DMS53 (cell line): Measurements from ENCODE around the gene GRAPL.
"Not testable (repeated sequence)": the region's sequence is repeated elsewhere in the genome, so short reads cannot be mapped to it uniquely, and the experiment has no call there.

ENCODE experiments used
- DNase-seq: peaks from one replicate; lab custom pipeline; 2025; lab: John Stamatoyannopoulos, UW

GRAPL gene

DNA sequence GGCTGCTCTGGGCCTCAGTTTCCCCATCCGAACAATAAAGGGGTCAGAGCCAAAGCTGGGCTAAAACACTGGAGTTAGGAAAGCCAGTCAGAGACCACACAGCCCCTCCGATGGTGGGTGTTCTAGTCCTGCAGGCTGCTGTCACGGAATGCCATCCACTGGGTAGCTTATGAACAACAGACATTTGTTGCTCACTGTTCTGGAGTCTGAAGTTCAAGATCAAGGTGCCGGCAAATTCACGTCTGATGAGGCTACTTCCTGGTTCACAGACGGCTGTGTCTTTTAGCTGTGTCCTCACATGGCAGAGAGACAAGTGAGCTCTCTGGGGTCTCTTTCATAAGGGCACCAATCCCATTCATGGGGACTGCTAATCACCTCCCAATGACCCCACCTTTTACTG, 9.2 kb downstream of the GRAPL start:
- not testable (repeated sequence) for DNase-seq

DNA sequence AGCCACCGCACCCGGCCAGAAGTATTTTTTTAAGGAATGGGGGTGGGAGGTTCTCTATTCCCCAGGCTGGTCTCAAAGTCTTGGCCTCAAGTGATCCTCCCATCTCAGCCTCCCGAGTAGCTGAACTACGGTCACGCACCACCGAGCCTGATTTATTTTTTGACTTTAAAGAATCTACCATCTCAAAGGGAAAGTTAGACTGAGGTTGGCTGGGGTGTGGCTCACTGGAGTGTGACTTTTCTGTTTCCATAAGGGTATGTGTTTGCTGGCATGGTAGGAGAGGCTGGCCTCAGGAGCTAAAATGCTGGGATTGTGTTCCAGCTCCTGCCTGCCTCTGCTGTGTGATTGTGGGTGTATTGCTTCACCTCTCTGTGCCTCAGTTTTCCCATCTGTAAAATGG, 10.6 kb downstream of the GRAPL start:
- not testable (repeated sequence) for DNase-seq

DNA sequence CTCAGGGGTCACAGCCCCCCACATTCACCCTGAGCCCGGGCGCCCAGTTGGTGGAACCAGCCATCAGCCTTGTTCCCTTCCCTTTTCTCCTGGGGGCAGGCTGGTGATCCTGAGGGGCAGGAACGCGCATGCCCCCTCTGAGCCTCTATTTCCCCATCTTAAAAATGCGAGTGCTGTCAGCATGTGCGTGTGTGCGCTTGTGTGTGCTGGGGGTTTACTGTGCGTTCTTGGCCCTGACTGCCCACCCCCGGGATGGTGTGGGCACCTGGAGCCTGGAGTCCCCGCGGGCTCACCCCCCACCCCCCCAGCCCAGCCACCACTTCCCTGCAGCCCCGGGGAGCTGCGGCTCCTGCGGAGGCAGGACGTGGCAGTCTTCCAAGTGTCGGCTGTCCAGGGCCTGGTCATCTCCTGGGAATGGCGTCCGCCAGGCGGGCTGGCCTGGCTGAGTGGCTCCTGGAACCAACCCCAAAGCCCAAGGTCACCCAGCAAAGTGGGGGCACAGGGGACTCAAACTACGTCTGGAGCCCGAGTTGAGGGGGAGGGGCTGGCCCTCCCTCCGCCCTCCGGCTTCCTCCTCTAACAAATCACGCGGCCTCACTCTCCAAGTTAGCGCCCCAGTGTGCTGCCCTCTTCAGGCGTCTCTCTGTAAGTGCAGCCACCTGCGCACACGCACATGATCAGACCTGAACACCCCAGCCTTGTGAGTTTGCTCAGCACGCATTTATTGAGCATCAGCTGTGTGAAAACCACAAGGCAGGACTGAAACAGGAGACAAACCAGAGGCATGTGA, 14.2 kb downstream of the GRAPL start:
- DNase-seq = not testable (repeated sequence)

DNA sequence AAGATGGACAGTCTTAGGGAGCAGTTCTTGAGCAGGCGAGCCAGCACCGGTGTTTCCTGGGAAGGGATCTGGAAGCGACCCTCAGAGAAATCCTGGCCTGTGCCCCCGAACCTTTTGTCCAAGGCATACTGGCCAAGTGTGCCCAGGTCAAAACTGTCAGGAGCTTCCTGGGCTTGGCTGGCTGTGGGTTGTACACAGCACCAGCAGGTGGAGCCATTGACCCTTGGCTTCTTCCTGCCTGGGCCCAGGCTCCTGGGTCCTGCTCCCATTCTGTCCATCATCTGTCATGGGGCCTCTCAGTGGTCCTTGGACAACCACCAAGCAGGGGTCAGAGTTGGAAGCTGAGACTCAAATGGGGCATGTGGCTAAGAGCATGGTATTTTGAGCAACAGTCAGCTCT, 15.0 kb downstream of the GRAPL start:
- DNase-seq = not testable (repeated sequence)

DNA sequence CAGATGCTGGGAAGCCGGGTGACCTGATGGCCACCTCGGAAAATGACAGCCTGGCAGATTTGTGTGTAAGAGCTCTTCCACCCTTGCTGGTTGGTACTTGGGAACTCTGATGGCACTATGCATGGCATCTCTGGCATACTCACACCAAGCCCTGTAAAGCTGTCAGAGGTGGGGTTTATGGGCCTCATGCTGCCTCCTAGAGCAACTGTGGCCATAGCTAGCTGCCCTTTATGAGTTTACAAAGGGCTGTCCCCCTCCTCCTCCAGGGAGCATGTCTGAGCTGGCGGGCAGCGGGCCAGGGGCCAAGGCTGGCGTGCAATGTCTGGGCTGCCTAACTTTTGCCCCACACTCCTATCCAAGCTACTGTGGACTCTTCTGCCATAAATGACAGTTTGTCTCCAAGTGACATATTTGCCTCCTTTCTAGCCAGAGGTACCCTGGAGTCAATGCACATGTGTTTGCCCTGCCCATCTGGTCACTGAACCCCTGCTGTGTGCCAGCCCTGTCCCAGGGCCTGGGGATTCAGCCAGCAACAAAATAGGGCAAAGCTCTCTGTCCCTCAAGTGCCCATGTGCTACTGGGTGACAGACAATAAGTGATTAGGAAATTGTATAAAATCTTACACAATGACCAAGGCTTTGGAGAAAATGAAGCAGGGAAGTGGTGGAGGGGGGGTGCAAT, 15.8 kb downstream of the GRAPL start:
- DNase-seq = not testable (repeated sequence)

DNA sequence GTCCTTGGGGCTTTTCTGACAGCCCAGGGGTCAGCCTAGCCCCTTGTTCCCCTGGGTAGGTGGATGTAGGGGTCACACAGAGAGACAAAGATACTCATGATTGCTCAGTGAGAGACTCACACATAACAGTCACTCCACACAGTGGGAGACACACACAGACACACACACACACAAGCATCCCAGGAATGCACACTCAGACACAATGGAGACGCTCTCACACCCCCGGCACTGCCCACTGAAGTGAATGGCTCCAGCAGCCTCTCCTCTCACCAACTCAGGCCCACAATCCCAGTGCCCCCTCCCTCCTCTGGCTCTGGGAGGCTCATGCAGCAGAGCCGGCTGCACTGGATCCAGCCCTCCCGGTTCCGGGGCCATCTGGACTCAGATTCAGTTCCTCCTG, 17.0 kb downstream of the GRAPL start:
- not testable (repeated sequence) for DNase-seq

DNA sequence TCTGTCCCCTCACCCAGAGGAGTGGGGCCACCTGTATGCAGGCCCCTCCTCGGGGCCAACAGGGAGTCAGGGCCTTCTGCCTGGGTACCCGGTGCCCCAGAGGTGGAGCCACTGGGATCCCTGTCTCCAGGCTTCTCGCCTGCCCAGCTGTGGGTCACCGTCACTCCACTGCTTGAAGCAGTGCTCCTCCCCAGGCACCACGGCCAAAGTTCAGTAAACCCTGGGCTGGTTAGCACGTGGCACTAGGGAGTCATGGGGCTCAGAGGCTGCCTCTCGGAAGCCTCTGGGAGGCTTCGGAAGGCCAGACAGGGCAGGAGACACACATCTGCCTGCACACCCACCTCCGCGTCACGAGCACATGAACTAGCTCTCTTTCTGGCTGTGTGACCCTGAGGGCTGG, 18.1 kb downstream of the GRAPL start:
- not testable (repeated sequence) for DNase-seq

DNA sequence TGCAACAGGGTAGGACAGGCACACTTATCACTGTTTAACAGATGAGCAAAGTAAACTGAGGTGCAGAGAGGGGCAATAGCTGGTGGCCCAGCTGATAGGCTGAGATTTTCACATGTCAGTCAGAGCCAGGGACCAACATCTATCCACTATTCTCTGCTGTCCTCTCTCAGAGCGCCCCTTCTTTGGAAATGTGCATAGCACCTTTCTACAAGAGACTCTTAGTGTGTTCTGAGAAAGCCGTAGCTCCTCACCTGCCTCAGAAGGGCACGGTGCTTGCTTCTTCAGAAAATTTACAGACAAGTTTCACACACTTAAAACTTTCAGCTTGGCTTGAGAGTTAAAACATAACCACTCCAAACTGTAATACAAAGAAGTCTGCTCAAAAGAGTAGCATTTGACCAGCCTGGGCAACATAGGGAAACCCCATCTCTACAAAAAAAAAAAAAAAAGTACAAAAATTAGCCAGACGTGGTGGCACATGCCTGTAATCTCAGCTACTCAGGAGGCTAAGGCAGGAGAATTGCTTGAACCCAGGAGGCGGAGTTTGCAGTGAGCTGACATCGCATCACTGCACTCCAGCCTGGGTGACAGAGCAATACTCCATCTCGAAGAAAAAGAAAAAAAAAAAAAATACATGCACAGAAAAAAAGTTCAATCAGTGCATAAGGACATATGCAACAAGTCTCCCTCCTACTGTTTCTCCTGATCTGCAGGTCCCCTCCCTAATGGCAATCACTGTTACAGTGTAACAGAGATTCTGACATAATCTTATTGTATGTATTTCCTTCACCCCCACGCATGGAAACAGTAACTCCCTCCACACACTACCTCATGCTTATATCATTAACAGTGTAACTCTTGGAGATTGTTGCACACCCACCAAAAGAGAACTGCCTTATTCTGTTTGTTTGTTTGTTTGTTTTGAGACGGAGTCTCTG, 23.6 kb downstream of the GRAPL start:
- DNase-seq = not testable (repeated sequence)

DNA sequence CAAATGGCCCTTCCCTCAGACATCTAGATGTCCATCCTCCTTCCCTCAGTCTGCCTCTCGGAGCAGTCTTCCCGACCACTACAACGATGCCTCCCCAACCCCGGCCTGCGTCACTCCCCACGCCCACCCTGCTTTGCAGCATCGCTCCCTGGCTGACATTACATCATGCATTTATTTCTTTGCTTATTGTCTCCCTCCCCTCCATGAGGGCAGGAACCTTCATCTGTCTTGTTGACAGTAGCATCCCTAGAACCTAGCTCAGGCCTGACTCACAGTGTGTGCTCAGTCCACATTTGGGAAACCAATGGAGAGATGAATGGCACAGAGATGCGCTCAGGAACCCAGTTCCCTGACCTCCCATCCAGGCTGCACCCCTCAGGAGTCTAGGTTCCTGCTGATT, 30.2 kb downstream of the GRAPL start:
- not testable (repeated sequence) for DNase-seq

DNA sequence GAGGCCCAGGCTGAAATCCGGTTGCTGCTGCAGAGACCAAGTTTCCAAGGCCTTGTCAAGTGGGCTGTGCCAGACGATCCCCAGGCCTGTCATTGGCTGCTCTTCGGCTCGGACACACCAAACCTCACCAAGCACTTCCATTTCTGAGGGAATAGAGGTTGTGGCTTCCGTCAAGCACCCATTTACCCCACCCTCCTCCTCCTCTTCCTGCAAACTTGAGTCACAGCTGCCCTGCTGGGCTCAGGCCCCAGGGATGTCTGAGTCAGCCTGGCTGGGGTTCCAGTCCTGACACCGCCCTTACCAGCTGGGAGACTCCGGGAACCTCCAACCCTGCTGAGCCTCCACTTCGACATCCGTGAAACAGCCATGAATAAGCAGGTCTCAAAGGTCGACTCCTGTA, 31.1 kb downstream of the GRAPL start:
- DNase-seq = not testable (repeated sequence)

DNA sequence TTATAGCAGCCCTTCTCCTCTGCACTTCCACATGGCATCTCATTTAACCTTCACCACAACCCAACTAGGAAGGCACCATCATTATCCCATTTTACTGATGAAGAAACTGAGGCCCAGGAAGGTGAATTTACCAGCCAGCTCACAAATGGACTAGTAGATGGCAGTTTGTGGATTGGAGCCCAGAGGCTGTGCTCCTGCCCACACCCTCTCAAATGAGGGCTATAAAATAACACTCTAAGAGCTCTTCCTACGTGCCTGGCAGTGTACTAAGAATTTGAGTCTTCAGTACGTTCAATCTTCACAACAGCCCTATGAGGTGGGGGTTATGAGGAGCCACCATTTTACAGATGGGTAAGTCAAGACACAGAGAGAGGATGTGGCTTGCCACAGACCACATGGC, 31.5 kb downstream of the GRAPL start:
- not testable (repeated sequence) for DNase-seq

DNA sequence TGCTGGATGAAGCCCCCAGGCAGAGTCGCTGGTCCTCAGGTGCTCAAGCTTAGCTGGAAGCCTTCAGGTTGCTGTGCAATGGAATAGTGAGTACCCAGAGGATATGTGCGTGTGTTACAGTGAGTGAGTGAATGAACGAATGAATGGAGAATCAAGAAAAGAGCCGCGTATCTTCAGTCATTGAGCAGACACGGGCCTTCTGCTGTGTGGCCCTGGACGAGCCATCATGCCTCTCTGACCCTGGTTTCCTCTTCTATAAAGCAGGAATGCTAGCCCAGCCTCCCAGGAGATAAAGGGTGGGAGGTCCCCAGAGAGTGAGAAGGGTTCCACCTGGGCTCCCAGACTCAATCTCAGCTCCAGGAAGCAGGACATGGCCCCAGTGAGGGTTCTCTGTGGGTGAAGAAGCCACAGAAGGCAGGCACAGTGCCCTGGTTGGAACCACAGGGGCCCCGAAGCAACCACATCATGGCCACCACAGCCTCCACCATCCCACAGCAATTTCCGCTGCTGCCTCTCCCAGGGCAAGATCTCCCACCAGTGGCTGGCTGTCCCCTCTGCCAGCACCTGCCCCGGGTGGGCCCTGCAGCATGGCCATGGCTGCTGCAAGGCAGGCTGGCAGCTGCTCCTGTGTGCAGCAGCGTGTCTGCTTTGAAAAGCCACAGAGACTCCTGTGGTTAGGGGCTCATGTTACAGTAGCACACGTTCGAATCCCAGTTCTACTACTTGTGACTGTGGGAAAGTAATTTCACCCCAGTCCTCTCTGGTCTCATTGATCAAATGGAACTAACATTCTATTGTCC, 34.1 kb downstream of the GRAPL start:
- DNase-seq = not testable (repeated sequence)

DNA sequence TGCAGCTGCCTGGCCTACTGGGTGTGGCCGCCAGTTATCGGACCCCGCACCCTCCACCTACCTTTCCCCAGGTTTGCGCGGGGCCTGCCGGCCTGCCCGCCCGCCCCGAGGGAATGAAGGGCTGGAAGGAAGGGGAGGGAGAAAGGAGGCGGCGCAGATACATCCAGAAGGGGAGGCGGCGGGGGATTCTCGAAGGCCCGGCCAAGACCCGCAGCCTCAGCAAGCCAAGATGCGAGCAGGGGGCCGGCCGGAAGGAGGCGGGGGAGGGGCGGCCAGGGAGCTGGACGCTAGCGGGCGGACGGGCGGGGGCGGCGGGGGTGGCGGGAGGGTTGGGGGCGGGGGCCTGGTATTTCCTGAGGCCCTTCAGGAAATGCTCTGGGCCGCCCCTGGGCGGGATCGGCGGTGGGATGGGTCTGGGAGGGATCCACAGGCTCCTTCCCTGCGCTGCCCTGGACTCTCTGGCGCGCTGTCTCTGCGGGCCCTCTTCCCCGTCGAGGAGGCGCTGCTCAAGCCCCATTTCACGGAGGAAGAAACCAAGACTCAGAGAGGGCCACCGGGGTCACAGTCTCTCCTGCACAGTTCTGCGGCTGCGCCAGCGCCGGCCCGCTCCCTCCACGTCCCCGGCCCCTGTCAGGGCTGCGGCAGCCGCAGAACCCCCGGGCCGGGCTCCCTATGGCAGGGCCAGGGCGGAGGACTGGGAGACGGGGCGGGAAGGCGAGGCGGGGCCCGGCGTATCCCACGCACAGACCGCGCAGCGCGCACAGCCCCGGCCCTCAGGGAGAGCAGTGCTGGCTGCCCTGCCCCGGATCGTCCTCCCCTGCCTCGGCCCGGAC, 35.2 kb downstream of the GRAPL start:
- DNase-seq = not testable (repeated sequence)

DNA sequence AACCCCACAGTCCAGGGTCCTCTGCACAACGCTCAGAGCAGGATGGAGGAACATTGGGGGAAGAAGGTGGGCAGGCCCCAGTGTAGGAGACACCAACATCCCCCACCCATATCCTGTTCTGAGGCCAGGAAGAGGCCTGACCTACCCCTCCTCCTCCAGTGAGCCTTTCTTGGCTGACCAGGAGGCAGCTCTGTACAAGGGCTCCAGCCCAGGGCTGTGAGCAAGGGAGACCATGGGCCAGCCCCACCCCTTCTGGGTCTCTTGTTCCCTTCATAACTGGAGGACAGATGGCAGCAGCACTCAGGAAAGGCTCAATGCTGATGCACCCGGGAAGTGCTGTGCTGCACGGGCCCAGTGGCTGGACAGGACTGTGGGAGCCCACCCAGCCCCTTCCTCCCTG, 47.0 kb downstream of the GRAPL start:
- not testable (repeated sequence) for DNase-seq

DNA sequence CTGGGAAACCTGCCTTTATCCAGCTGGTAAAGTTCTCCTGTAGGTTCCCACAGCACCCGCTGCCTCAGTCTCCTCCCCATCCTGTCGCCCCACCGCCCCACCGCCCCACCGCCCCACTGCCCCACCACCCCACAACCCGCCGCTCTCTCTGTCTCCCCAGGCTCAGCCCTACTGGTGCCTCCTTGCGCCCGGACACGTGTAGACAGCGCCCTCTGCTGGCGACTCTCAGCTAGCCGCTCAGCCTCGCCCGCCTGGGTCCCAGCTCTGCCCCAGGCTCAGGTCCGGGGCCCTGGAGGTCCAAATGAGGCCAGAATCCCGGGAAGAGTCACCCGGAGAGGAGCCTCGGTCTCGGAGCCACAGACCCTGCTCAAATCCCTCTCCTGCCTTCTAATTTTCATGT, 48.0 kb downstream of the GRAPL start:
- DNase-seq = not testable (repeated sequence)

DNA sequence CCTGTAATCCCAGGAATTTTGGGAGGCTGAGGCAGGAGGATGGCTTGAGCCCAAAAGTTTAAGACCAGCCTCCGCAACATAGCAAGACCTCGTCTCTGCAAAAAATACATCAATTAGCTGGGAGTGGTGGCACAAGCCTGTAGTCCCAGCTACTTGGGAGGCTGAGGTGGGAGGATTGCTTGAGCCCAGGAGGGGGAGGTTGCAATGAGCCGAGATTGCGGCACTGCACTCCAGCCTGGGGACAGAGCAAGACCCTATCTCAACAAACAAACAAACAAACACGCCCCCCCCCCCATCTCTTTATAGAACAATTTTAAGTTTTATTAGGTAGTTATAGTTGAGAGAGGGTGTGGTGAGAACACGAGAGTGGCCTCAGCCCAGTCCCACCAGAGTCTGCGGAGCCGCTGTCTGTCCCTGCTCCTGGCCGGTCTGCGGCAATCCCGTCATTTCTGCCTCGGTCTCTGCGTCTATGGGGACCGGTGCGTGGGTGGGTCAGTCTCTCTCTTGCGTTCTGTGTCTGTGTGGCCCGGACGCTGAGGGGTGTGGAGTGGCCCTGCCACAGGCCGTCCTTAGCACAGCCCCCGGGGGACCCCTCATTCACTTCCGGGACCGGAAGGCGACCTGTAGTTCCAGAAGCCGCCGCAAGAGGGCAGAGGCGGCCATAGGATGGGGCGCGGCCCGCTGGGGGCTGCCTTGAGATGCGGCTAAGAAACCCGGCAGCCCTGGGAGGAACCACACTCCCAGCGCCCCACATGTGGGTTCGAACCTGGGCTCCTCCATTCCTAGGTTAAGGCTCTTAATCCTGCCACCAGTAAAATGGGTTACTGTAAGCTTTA, 53.9 kb downstream of the GRAPL start:
- not testable (repeated sequence) for DNase-seq

DNA sequence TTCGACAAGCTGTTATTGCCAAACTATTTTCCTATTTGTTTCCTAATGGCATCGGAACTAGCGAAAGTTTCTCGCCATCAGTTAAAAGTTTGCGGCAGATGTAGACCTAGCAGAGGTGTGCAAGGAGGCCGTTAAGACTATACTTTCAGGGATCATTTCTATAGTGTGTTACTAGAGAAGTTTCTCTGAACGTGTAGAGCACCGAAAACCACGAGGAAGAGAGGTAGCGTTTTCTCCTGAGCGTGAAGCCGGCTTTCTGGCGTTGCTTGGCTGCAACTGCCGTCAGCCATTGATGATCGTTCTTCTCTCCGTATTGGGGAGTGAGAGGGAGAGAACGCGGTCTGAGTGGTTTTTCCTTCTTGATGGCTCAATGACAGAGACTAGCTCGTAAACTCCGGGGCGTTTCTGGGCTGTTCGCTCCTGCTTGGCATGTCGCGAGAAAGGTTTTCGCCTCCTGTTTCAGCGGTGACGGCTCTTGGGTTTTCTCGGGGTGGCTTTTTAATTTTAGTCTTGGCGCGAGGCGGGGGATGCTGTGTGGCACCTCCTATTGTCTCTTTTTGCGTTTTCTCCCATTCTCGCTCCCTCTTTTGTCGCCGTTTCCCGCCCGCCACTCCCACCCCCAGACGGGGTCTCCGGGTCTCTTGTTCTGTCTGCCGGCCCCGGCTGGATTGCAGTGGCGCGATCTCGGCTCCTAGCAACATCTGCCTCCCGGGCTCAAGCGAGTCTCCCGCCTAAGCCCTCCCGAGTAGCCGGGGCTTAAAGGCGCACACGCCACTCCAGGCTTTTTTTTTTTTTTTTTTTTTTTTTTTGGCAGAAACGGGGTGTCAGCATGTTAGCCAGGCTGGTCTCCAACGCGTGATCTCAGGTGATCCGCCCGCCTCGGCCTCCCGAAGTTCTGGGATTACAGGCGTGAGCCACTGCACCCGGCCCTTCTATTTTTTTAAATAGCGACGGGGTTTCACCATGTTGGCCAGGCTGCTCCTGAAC, 60.8 kb downstream of the GRAPL start:
- DNase-seq = not testable (repeated sequence)
